ENCODE measurements around the gene ZNF775.

ZNF775 gene

GRCh38 chr7:150368884-150369747 is 10.0 kb upstream of the ZNF775 start:
- no peak for DNase-seq (ENCODE audit: low read depth)

DNA sequence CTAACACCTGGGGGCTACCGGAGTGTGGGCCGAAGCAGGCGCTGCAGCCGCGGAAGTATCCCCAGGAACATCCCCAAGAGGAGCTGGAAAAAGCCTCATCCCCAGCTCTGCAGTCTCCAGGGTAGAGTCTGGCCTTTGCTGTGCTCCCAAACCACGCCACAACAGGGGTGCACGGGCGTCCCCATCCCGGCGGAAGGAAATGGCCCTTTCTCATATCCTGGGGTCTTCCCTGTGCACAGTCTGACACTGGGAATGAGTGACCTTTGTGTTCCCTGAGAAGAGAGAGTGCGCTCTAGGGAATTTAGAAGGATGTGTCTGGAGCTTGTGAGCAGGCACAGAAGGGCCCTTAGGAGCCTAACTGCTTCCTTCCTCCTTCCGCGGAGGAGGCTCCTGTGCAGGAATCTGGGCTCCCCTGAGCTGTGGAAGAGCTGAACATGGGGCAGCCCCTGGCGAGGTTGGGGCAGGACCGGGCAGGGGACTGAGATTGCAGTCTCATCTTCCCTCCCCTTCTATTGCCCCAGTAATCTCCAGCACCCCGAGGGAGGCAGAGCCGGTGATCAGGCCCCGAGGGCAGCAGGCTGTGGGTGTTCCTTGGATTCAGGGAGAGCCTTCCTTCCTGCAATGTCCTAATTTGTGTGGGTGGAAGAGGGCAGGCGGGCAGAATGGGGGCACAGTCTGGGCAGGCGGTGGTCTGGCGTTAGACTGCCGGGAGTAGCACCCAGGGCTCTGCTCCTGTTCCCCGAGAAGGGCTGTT is 9.2 kb upstream of the ZNF775 start:
- no peak for DNase-seq (ENCODE audit: low read depth)

GRCh38 chr7:150370612-150371071 is 8.5 kb upstream of the ZNF775 start:
- DNase-seq (ENCODE audit: low read depth) = no peak

DNA sequence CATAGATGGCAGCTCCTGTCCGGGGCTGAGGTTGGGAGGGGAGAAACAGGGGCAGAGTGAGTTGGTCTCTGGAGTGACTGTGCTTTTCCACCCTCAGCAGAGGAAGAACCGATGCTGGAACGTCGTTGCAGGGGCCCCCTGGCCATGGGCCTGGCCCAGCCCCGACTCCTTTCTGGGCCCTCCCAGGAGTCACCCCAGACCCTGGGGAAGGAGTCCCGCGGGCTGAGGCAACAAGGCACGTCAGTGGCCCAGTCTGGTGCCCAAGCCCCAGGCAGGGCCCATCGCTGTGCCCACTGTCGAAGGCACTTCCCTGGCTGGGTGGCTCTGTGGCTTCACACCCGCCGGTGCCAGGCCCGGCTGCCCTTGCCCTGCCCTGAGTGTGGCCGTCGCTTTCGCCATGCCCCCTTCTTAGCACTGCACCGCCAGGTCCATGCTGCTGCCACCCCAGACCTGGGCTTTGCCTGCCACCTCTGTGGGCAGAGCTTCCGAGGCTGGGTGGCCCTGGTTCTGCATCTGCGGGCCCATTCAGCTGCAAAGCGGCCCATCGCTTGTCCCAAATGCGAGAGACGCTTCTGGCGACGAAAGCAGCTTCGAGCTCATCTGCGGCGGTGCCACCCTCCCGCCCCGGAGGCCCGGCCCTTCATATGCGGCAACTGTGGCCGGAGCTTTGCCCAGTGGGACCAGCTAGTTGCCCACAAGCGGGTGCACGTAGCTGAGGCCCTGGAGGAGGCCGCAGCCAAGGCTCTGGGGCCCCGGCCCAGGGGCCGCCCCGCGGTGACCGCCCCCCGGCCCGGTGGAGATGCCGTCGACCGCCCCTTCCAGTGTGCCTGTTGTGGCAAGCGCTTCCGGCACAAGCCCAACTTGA is 7.8 kb upstream of the ZNF775 start:
- DNase-seq (ENCODE audit: low read depth) = no peak

DNA sequence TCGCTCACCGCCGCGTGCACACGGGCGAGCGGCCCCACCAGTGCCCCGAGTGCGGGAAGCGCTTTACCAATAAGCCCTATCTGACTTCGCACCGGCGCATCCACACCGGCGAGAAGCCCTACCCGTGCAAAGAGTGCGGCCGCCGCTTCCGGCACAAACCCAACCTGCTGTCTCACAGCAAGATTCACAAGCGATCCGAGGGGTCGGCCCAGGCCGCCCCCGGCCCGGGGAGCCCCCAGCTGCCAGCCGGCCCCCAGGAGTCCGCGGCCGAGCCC is 7.2 kb upstream of the ZNF775 start:
- DNase-seq (ENCODE audit: low read depth) = no peak

DNA sequence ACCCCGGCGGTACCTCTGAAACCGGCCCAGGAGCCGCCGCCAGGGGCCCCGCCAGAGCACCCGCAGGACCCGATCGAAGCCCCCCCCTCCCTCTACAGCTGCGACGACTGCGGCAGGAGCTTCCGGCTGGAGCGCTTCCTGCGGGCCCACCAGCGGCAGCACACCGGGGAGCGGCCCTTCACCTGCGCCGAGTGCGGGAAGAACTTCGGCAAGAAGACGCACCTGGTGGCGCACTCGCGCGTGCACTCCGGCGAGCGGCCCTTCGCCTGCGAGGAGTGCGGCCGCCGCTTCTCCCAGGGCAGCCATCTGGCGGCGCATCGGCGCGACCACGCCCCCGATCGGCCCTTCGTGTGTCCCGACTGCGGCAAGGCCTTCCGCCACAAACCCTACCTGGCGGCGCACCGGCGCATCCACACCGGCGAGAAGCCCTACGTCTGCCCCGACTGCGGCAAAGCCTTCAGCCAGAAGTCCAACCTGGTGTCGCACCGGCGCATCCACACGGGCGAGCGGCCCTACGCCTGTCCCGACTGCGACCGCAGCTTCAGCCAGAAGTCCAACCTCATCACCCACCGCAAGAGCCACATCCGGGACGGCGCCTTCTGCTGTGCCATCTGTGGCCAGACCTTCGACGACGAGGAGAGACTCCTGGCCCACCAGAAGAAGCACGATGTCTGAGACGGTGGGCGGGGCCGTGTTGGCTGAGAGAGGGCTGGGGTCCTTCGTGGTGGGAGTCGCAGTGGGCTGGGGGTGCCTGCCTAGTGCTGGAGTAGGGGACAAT is 6.7 kb upstream of the ZNF775 start:
- DNase-seq (ENCODE audit: low read depth) = no peak

- no peak for DNase-seq (ENCODE audit: low read depth)
Measured at GRCh38 chr7:150373049-150373801, 5.9 kb upstream of the ZNF775 start.

GRCh38 chr7:150374026-150374425 is 5.1 kb upstream of the ZNF775 start:
- DNase-seq (ENCODE audit: low read depth) = no peak

GRCh38 chr7:150374472-150374871 is 4.7 kb upstream of the ZNF775 start:
- DNase-seq (ENCODE audit: low read depth) = no peak

- no peak for DNase-seq (ENCODE audit: low read depth)
Measured at GRCh38 chr7:150375662-150376521, 3.2 kb upstream of the ZNF775 start.

- DNase-seq (ENCODE audit: low read depth) = no peak
Measured at GRCh38 chr7:150376560-150376959, 2.6 kb upstream of the ZNF775 start.

DNA sequence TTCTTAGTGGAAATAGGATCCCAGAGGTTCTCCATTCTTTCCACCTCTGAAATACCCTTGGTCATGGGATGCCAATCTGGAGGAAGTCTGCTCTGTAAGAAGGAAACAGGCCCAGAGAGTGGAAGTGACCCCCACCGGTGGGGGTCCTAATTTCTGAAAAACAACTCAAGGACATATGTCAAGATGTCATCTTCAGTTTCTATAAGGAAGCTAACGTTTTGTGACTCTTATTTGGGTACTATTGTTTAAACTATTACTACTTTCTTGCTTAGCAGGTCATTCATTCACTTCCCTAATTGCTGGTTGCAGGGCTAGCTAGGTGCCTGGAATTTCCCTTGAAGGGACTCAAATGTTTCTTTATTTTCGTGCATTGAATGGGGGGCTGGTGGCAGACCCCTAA is 1.9 kb upstream of the ZNF775 start:
- no peak for DNase-seq (ENCODE audit: low read depth)

DNA sequence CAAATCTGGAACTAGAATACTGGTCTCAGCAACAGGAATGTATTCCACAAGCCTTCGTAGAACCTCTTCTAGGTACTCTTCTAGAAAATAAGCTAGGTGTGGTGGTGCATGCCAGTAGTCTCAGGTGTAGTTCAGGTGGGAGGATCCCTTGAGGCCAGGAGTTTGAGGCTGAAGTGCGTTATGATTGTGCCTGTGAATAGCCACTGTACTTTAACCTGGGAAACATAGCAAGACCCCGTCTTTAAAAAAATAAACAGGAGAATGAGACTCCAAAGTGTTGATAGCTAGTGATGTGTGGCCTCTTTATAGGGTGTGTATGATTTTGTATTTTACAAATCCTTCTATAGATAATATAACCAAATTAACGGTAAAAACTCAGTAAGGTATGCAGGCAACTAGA is 1.5 kb upstream of the ZNF775 start:
- DNase-seq (ENCODE audit: low read depth) = no peak

DNA sequence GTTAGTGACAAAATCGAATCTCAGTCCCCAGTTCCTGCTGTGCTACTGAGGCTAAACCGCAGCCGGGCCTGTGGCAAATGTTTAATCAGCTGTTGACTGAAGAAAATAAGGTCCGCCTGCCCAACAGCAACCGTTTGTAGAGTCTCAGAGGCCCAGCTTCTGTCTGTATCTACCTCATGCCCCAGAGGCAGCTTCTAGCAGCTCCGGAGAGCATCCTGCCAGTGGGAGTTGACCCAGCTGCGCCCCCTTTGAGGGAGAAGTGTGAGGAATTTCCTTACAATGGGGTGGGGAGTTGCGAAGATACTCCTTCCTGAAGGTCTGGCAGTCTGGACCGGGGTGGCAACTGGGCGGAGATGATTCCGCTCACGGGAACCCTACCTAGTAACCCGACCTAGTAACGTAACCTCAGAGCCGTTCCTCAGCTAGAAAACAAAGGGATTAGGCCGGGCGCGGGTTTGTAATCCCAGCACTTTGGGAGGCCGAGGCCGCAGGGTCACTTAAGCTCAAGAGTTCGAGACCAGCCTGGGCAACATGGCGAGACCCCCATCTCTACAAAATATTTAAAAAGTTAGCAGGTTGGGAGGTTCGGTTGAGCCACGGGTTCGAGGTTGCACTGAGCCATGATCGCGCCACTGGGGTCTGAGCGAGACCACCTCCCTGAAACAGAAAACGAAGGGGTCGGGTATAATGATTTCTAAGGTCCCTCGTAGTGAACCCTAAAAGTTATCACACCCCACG is 846 bp upstream of the ZNF775 start:
- no peak for DNase-seq (ENCODE audit: low read depth)

DNA sequence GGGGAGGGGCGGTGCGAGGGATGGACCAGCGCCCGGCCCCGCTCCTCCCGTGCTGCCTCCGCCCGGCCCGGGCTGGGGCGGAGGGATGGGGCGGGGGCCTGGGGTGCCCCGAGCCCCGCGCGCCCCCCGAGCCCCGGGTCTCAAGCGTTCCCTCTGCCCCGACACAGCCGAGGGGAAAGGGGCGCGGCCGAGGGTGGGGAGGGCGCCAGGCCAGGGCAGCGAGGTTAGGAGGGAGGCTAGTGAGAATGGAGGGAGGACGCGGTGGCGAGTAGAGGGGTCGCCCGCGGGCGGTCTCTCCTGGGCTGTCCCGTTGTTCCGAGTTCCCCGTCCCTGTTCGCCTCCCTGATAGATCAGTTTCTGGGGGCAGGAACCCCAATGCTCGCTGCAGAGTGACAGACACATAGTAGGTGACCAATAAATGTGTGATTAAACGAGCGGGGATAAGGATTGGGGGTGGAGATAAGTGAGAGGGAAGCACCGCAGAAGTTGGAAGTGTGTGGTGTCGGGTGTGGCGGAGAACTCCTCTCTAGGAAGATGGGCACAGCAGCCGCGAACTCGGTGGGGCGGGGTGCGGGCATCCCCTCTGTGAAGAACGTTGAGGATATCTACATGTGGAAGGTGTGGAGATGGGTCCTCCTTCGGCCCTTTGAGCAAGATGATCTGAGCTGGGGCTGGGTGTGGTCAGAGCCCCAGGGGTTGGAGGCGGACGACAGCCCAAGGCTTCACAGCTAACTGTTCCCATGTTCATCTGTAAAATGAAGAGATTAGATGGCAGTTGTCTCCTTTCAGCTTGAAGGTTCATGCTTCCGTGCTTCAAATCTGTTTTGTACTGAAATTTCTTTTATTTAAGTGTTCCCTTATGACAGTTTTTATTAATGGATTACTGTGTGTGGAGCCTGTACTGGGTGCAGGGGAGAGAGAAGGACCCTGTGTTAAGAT is 580 bp downstream of the ZNF775 start:
- DNase-seq (ENCODE audit: low read depth) = no peak

GRCh38 chr7:150380463-150380862 is 1.3 kb downstream of the ZNF775 start:
- no peak for DNase-seq (ENCODE audit: low read depth)

- no peak for DNase-seq (ENCODE audit: low read depth)
Measured at GRCh38 chr7:150381096-150381495, 2.0 kb downstream of the ZNF775 start.

- DNase-seq (ENCODE audit: low read depth) = no peak
Measured at GRCh38 chr7:150381785-150382122, 2.6 kb downstream of the ZNF775 start.

Measured in stimulated activated CD8-positive, alpha-beta memory T cell treated with anti-CD3 and anti-CD28 coated beads, Interleukin-7, amount 100 ng/mL, for 24 hours (primary cell).